Fibroblast of the aortic adventitia (primary cell): Measurements from ENCODE around the gene PARN. TPM values are rescaled to one million over a fixed set of nuclear protein-coding genes. Genes with fewer than 3 reads are reported as not detected.
A peak's percentile ranks its signal among the peaks of the same experiment; 100 is the strongest.

Source experiments
- DNase-seq: peaks from one replicate; pipeline ENCODE4 v3.0.0-alpha.2; 2010; ENCODE audit warnings: low read depth
- H3K4me3 ChIP-seq: 2 replicates; pipeline ENCODE4 v1.5.1; 2011; ENCODE audit warnings: low read depth, mild to moderate bottlenecking, control low read depth, low read length, moderate library complexity
- total RNA-seq: library from RNA; depleted of rRNA; stranded (reverse); fragments of >200 nt; gene quantifications from 2 replicates; pipeline ENCODE4 v1.2.3, GENCODE V29; 2012; ENCODE audit warnings: low replicate concordance
- TF ChIP-seq, protein P1 (sequence below): IDR thresholded peaks from 2 replicates; pipeline ENCODE4 v1.5.1; 2011; ENCODE audit warnings: mild to moderate bottlenecking, low read length, control low read depth, inconsistent platforms; ENCODE audit not compliant: insufficient read depth

Gene PARN
- total RNA-seq, 1 donor = 37.2 TPM

DNA sequence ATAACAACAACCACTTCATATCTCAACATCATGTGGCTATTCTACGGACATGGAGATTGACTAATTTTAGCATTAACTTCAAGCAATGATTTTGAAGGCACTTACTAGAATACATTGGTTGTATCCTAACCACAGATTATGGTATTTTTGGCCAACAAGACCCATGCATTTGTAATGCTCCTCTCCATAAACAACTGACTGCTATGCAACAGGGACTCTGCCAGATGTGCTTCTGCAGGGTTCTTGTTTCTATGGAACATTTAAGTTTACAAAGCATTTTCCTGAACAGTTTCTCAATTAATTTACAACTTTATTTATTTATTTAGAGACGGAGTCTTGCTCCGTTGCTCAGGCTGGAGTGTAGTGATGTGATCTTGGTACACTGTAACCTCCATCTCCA is 178.0 kb downstream of the PARN start:
- TF ChIP-seq, protein P1, sequence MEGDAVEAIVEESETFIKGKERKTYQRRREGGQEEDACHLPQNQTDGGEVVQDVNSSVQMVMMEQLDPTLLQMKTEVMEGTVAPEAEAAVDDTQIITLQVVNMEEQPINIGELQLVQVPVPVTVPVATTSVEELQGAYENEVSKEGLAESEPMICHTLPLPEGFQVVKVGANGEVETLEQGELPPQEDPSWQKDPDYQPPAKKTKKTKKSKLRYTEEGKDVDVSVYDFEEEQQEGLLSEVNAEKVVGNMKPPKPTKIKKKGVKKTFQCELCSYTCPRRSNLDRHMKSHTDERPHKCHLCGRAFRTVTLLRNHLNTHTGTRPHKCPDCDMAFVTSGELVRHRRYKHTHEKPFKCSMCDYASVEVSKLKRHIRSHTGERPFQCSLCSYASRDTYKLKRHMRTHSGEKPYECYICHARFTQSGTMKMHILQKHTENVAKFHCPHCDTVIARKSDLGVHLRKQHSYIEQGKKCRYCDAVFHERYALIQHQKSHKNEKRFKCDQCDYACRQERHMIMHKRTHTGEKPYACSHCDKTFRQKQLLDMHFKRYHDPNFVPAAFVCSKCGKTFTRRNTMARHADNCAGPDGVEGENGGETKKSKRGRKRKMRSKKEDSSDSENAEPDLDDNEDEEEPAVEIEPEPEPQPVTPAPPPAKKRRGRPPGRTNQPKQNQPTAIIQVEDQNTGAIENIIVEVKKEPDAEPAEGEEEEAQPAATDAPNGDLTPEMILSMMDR = no peak
- DNase-seq = no peak

DNA sequence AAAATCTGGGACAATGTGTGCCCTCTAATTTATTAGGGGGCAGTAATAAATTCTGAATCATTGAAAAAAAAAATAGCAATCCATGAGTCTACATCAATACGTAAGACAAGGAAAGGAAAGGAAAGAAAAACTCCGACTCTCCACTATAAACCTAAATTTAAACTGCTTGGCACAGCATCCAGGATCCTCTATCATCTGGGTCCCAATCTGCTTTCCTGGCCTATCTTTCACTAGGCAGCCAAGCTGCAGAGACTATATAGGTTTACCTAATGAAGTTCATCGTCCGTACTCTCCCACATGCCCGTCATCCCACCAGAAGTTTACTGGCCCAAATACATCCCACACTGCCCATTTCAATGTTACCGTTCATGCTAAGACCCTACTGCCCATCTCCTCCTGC is 179.2 kb downstream of the PARN start:
- TF ChIP-seq, protein P1 = no peak
- no peak for DNase-seq
- no peak overlapping the region for H3K4me3 ChIP-seq

More for the DNA sequence above, 178.0 kb downstream of the PARN start:
- H3K4me3 ChIP-seq = no peak overlapping the region

DNA sequence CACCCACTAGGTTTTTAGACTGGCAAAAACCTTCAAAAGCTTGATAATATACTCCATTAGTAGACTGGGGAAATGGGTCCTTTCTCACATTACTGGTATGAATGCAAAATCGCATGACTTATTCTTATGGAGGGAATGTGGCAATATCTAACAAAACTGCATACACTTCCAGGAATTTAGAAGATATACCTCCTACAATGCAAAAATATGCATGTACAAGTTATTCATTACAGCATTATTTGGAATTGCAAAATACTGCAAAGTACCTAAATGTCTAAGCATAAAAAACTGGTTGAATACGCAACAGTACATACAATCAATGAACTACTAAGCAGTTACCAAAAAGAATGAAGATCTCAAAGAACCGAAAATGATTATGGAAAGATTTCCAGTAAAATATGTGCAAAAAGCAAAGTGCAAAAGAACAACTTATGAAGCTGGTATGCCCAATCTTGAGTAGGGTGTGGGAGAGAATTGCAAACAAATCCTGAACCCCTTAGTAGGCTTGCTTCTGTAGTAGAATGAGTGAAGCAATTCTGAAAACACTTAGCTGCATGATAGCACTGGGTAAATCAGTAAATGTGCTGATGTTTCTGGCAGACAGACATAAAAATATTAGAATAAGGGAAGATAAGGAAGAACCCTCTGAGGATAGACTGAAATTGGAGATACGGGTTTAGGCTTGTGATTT is 180.1 kb downstream of the PARN start:
- TF ChIP-seq, protein P1 = no peak
- no peak overlapping the region for H3K4me3 ChIP-seq
- DNase-seq = peak; percentile 76

DNA sequence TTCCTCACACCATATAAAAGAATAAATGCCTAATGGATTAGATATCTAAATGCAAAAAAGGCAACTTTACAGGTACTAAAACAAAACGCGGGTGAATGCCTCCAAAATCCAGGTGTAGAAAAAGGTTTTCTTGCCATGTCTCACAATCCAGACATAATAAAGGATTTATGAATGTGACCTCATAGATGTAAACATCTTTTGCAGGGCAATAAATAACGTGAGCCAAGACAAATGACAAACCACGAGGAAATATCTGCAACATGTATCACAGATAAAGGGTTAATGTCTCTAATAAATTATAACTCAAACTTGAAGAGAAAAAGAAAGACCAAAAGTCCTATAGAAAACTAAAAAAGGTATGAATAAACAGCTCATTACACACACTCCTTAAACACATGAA is 180.7 kb downstream of the PARN start:
- DNase-seq = no peak
- no peak overlapping the region for H3K4me3 ChIP-seq
- TF ChIP-seq, protein P1 = no peak

DNA sequence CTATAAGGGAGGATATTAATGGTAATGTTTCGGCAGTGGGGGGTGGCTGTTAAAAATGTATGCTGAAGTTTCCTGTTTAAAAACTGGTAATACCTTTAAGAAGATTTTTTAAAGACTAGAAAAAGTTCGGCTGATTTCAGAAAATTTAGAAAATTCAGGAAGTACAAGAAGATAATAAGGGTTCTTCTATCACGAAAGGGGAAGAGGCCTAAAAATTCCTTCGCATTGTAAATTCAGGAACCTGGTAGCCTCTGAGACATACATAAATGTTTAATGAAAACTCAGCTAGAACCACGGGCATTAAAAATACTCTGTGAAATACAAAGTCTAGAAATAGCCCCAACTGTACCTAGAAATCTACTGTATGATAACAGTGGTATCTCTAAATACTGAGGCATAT is 181.2 kb downstream of the PARN start:
- TF ChIP-seq, protein P1 = no peak
- H3K4me3 ChIP-seq = no peak overlapping the region
- no peak for DNase-seq

DNA sequence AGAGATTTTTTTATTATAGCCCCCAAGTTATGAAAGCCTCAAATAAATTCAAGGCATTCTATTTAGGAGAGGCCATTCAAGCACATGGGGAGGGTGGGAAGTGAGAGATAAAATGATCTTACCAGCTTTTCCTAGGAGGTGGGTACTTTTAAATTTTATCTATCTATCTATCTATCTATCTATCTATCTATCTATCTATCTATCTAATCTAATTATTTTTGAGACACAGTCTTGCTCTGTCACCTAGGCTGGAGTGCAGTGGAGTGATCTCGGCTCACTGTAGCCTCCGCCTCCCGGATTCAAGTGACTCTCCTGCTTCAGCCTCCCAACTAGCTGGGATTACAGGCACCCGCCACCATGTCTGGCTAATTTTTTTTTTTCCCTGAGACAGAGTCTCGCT is 182.3 kb downstream of the PARN start:
- no peak for DNase-seq
- TF ChIP-seq, protein P1 = no peak
- no peak overlapping the region for H3K4me3 ChIP-seq

DNA sequence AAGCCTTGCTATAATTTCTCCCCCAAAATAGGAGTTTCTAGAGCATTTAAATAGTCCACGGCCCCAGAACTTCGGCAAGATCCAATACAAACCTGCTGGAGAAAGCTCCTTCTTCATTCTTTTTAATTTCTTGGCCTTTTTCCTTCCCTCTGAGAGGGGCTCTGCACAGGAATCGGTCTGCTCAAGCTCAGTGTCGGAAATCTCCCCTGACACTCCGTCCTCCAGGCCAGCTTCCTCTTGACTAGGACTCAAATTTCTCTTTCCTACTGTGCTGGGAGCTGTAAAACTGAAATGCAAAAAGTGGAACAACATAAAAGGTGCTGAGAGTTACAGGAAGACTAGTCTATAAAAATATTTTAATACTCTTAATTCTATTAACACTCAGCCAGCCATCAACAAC is 183.3 kb downstream of the PARN start:
- no peak overlapping the region for H3K4me3 ChIP-seq
- TF ChIP-seq, protein P1 = no peak
- no peak for DNase-seq
